Inflammatory macrophage treated with lipopolysaccharide for 4 hours (primary cell): Measurements from ENCODE around the gene VAMP4.
"Not testable (repeated sequence)": the region's sequence is repeated elsewhere in the genome, so short reads cannot be mapped to it uniquely, and the experiment has no call there.

Experiments used
- DNase-seq: peaks from one replicate; pipeline ENCODE4 v3.0.0-alpha.2; 2020

The VAMP4 gene

GRCh38 chr1:171683870-171684269, 58.0 kb downstream of the VAMP4 start:
- DNase-seq, result no peak

DNA sequence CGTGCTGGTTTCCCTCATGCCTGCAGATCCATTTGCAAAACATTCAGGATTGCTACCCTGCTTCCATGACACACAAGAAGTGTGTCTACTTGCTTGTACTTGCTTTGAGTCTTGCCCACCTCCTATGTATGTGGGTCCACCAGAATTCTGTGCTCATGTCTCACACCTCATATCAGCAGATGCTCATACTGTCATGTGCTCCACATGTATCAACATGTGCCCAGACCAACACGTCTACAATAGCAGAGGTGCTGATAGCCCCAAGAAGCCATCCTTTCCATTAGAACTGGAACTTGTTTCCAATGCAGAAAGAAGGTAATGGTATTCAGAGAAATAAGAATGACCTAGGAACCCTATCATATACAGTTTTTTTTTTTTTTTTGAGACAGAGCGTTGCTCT, 61.5 kb downstream of the VAMP4 start:
- DNase-seq, result no peak

- DNase-seq, result no peak
Measured at GRCh38 chr1:171676823-171677222, 65.0 kb downstream of the VAMP4 start.

DNA sequence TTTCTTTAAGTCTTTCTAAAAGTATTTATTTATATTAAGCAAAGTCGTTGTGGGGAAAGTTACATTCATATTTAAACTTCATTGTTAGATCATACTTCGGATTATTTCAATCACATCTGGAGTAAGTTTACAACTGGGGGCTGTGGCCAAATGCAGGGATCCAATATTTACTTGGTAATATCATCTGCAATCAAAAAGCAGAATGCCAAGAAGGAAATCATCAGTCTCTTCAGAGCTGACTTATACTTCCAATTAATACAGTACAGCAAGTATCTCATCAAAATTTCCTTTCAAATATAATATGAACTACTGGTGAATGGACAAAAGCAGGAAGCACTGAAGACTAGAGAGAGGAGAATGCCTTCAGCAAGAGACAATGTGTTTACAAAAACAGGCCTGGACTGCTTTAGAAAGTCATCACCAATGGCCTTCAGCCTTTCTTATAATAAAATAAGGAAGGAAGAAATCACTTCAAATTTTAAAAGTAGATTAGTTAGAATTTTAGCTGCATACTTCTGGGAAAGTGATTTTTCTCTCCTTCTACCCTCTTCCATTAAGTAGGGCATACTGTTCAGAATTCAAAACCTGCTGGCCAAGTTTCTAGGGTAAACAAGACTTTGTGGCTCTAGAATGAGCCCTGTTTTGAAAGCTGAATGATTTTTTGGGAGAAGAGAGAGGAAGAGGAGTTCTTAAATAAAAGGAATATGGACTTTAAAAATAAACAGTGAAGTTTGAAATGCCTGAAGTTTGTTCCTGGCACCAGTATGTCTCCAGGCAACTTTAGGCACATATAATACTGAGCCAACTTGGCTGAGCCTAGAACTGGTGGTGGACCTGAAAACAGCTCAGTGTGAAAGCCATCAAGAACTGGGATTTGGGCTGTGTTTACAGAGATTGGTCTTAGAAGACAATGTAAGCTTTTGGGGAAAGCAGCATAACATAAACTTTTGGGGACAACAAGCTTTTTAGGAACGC, 67.1 kb downstream of the VAMP4 start:
- no peak for DNase-seq

DNA sequence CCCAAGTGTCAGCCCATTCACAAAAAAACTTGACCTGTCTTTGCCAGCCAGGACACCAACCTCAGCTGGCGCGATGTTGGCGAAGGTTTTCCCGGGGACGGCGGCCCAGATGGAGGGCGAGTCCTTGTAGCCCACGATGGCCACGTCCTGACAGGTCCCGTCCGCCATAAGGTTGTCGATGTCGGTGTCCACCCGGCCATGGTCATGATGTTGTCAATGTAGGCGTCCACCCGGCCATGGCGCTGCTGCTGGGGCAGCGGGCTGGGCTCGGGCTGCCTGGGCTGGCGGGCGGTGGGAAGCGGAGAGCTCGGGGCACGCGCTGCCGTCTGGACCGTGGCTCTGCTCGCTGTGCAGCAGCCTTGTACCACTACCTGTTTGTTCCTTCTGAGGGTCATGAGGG, 71.1 kb downstream of the VAMP4 start:
- DNase-seq, result no peak

GRCh38 chr1:171668372-171668771, 73.5 kb downstream of the VAMP4 start:
- no peak for DNase-seq

DNA sequence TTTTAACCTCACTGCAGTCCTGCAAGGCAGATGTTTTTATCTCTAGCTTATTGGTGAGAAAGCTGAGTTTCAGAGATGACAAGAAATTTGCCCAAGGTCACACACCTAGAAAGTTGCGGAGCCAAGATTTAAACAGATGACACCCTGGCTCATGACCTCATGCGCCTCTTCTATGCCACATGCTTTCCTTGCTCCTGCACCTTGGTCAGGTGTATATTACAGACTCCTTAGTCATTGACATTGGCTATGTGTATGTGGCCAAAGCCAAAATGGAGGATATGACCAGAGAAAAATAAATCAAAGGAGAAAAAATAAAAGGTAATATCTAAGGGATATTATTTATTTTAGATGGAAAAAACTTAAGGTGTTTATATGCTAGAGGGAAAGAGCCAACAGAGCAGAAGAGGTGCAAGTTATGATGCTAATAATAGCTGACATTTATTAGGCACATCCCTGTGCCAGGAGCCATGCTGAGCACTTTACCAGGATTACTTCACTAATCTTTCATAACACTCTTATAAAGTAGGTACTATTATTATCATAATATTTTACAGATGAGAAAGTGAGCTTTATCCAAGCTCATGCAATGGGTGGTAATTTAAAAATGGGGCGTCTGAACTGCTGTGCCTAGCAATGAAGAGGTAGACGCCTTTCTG, 75.6 kb downstream of the VAMP4 start:
- DNase-seq, result no peak

- DNase-seq, result no peak
Measured at GRCh38 chr1:171664976-171665375, 76.9 kb downstream of the VAMP4 start.

- no peak for DNase-seq
Measured at GRCh38 chr1:171663854-171664575, 77.8 kb downstream of the VAMP4 start.

- no peak for DNase-seq
Measured at GRCh38 chr1:171663036-171663853, 78.6 kb downstream of the VAMP4 start.

DNA sequence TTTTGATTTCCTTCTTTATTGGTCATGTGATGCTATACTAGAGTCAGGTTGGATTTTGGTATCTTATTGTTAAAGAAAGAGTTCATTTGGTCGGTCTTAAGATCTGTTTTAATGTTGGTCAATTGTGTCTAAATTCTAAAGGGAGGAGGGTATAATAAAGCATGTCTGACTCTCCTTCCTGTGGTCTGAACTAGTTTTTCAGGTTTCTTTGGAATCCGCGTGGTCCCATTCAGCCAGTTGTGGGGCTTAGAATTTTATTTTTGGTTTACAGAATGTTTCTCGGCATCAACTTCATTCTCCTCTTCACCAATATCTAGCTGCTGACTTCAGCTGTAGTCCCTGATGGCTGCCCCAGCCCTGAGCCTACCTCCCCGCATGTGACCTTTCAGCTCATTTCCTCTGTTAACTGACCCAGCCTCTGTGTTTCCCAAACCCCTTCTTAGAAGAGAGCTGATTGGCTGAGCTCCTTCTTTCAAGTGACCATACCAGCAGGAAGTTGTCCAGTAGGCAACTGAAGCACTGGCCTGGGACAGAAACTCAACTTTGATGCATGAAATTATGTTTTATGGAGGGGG, 80.7 kb downstream of the VAMP4 start:
- no peak for DNase-seq

GRCh38 chr1:171656206-171656605, 85.7 kb downstream of the VAMP4 start:
- not testable (repeated sequence) for DNase-seq

DNA sequence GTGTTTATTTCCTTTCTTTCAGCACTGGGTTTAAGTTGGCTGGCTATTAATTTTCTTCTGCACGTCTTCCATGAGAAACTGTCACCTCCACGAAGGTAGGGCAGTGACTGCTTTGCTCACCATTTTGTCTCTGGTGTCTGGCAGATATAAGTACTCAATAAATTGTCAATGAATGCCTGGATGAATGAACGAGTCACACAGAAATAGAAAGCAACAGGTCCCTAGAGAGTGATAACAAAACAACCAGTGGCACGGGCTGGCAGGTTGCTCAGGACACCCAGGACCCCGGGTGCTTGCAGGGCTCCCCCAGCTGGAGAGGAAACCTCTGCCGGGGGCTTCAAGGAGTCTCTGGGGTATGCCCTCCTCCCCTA, 86.1 kb downstream of the VAMP4 start:
- no peak for DNase-seq

- DNase-seq, result peak; percentile 53
Measured at GRCh38 chr1:171654942-171655745, 86.7 kb downstream of the VAMP4 start.

GRCh38 chr1:171654201-171654941, 87.5 kb downstream of the VAMP4 start:
- no peak for DNase-seq

- no peak for DNase-seq
Measured at GRCh38 chr1:171653796-171654195, 88.1 kb downstream of the VAMP4 start.

DNA sequence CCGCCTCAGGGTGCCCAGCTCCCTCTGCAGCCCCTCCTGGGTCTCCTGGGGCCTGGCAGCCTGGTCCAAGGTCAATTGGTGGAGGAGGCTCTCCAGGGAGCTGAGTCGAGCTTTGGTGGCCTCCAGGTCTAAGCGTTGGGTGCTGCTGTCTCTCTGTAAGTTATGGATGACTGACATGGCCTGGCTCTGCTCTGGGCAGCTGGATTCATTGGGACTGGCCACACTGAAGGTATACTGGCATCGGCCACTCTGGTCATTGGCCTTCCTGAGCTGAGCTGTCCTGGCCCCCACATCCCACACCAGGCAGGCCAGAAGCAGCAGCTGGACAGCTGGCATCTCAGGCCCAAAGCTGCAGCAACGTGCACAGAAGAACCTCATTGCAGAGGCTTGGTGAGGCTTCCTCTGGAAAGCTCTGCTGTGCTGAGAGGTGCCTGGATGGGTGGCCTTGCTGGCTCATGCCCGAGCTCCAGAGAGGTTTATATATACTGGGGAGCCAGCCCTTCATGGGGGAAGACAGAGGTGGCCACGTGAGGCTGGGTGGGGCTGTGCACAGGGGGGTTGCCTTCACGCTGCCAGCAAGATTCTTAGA, 89.5 kb downstream of the VAMP4 start, which contains the start of gene MYOC:
Gene MYOC, minus strand, starts transcription at position 455 of the 589 bp plus-strand sequence. Its CDS starts 77 bp downstream, at position 378.
- DNase-seq, result no peak
